ENCODE results near the gene RNF167.

RNF167 gene

GRCh38 chr17:4950075-4950745 is 10.1 kb downstream of the RNF167 start:
- in situ Hi-C loops (cut with MboI; ENCODE audit: low sequenced_read_pairs): no loop called here

GRCh38 chr17:4950746-4951204 is 10.7 kb downstream of the RNF167 start, which contains the start of gene ENO3:
Gene ENO3, plus strand, starts transcription at chr17:4951119. Its CDS starts 711 bp downstream, at chr17:4951830.
- in situ Hi-C loops (cut with MboI; ENCODE audit: low sequenced_read_pairs): no loop called here

- in situ Hi-C loops (cut with MboI; ENCODE audit: low sequenced_read_pairs): no loop called here
Observed at GRCh38 chr17:4951486-4951885, 11.4 kb downstream of the RNF167 start.

GRCh38 chr17:4953451-4953961 is 13.4 kb downstream of the RNF167 start:
- in situ Hi-C loops (cut with MboI; ENCODE audit: low sequenced_read_pairs): no loop called here

- in situ Hi-C loops (cut with MboI; ENCODE audit: low sequenced_read_pairs): no loop called here
Observed at GRCh38 chr17:4955091-4955490, 15.0 kb downstream of the RNF167 start.

GRCh38 chr17:4956493-4957061 is 16.5 kb downstream of the RNF167 start:
- in situ Hi-C loops (cut with MboI; ENCODE audit: low sequenced_read_pairs): no loop called here

GRCh38 chr17:4958102-4958501 is 18.0 kb downstream of the RNF167 start:
- in situ Hi-C loops (cut with MboI; ENCODE audit: low sequenced_read_pairs): no loop called here

- in situ Hi-C loops (cut with MboI; ENCODE audit: low sequenced_read_pairs): no loop called here
Observed at GRCh38 chr17:4959261-4959965, 19.3 kb downstream of the RNF167 start.

- in situ Hi-C loops (cut with MboI; ENCODE audit: low sequenced_read_pairs): no loop called here
Observed at GRCh38 chr17:4960279-4960922, 20.3 kb downstream of the RNF167 start.

- in situ Hi-C loops (cut with MboI; ENCODE audit: low sequenced_read_pairs): no loop called here
Observed at GRCh38 chr17:4965311-4965986, 25.4 kb downstream of the RNF167 start.

GRCh38 chr17:4966844-4967538 is 26.9 kb downstream of the RNF167 start:
- in situ Hi-C loops (cut with MboI; ENCODE audit: low sequenced_read_pairs): no loop called here

- in situ Hi-C loops (cut with MboI; ENCODE audit: low sequenced_read_pairs): no loop called here
Observed at GRCh38 chr17:4967539-4968485, 27.7 kb downstream of the RNF167 start, which contains the start of gene SPAG7. Gene SPAG7, minus strand, starts transcription at chr17:4967817. Its CDS starts 13 bp downstream, at chr17:4967804.

- in situ Hi-C loops (cut with MboI; ENCODE audit: low sequenced_read_pairs): no loop called here
Observed at GRCh38 chr17:4968486-4969046, 28.5 kb downstream of the RNF167 start.

- in situ Hi-C loops (cut with MboI; ENCODE audit: low sequenced_read_pairs): no loop called here
Observed at GRCh38 chr17:4969047-4969550, 29.0 kb downstream of the RNF167 start.

GRCh38 chr17:4969551-4970173 is 29.6 kb downstream of the RNF167 start:
- in situ Hi-C loops (cut with MboI; ENCODE audit: low sequenced_read_pairs): no loop called here

GRCh38 chr17:4970273-4970672 is 30.2 kb downstream of the RNF167 start:
- in situ Hi-C loops (cut with MboI; ENCODE audit: low sequenced_read_pairs): no loop called here

GRCh38 chr17:4971826-4972225 is 31.8 kb downstream of the RNF167 start:
- in situ Hi-C loops (cut with MboI; ENCODE audit: low sequenced_read_pairs): no loop called here

GRCh38 chr17:4972322-4972721 is 32.3 kb downstream of the RNF167 start:
- in situ Hi-C loops (cut with MboI; ENCODE audit: low sequenced_read_pairs): no loop called here

Data from HL-60/S4 (cell line).